ENCODE data around the gene CALR3. TPM values are rescaled to one million over a fixed set of nuclear protein-coding genes. Genes with fewer than 3 reads are reported as not detected.

Gene CALR3
- total RNA-seq, 1 experiment from 2014 or later = not detected

GRCh38 chr19:16463991-16464575, 31.9 kb downstream of the CALR3 start:
- Histone ChIP-seq H3K27ac (ENCODE audit: low read length) (no peak overlapping the region), H3K27me3 (ENCODE audit: control insufficient read depth, insufficient read depth, low read length) (no peaks in the 10 kb centered on the region), H3K36me3 (ENCODE audit: control insufficient read depth, insufficient read depth, low read length) (no peaks in the 10 kb centered on the region), H3K4me3 (ENCODE audit: low read depth in 2 of 2, low read length in 2 of 2) (no peak overlapping the region), H3K4me1 (ENCODE audit: control insufficient read depth, insufficient read depth, low read length) (peaks cover 14% of the 10 kb centered on the region), H3K9me3 (ENCODE audit: control insufficient read depth, insufficient read depth, low read depth, low read length) (no peaks in the 10 kb centered on the region)
- no TSS peak for BruUV-seq (replicated peaks)
- ATAC-seq (peak; percentile 8; the same call in 1 of the 2 replicates), DNase-seq (ENCODE audit: low read depth, low spot score) (no peak)
- in situ Hi-C loops (cut with HindIII; ENCODE audit: low pct_unique_long_range_greater_than_20kb, low sequenced_read_pairs) (no loop called here), intact Hi-C loops (cut with micrococcal nuclease; ENCODE audit: unreplicated experiment) (no loop called here)
- TF ChIP-seq SIN3A (IDR thresholded peaks at IDR 0.05; ENCODE audit: borderline replicate concordance, insufficient read depth, low read depth, low read length) (no peak), REST (IDR thresholded peaks at IDR 0.05; ENCODE audit: insufficient read depth in 1 of 2, low read depth in 2 of 2, low read length in 1 of 2) (no peak), TCF7L2 (IDR thresholded peaks at IDR 0.05; ENCODE audit: low read depth, low read length) (no peak), POLR2AphosphoS5 (IDR thresholded peaks at IDR 0.05; ENCODE audit: low read depth, low read length) (no peak)
- TF ChIP-seq, protein P1, sequence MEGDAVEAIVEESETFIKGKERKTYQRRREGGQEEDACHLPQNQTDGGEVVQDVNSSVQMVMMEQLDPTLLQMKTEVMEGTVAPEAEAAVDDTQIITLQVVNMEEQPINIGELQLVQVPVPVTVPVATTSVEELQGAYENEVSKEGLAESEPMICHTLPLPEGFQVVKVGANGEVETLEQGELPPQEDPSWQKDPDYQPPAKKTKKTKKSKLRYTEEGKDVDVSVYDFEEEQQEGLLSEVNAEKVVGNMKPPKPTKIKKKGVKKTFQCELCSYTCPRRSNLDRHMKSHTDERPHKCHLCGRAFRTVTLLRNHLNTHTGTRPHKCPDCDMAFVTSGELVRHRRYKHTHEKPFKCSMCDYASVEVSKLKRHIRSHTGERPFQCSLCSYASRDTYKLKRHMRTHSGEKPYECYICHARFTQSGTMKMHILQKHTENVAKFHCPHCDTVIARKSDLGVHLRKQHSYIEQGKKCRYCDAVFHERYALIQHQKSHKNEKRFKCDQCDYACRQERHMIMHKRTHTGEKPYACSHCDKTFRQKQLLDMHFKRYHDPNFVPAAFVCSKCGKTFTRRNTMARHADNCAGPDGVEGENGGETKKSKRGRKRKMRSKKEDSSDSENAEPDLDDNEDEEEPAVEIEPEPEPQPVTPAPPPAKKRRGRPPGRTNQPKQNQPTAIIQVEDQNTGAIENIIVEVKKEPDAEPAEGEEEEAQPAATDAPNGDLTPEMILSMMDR (IDR thresholded peaks at IDR 0.05) = no peak
- ChIA-PET POLR2A (no interaction called here), CTCF (no interaction called here)

- TF ChIP-seq, protein P1 (IDR thresholded peaks at IDR 0.05) = no peak
- TF ChIP-seq TCF7L2 (IDR thresholded peaks at IDR 0.05; ENCODE audit: low read depth, low read length) (no peak), POLR2AphosphoS5 (IDR thresholded peaks at IDR 0.05; ENCODE audit: low read depth, low read length) (no peak), REST (IDR thresholded peaks at IDR 0.05; ENCODE audit: insufficient read depth in 1 of 2, low read depth in 2 of 2, low read length in 1 of 2) (no peak), SIN3A (IDR thresholded peaks at IDR 0.05; ENCODE audit: borderline replicate concordance, insufficient read depth, low read depth, low read length) (no peak)
- in situ Hi-C loops (cut with HindIII; ENCODE audit: low pct_unique_long_range_greater_than_20kb, low sequenced_read_pairs) = no loop called here
- CTCF ChIA-PET = no interaction called here
Observed at GRCh38 chr19:16463341-16463990, 32.5 kb downstream of the CALR3 start.

More at GRCh38 chr19:16463341-16463990, 32.5 kb downstream of the CALR3 start:
- no TSS peak for BruUV-seq (replicated peaks)
- Histone ChIP-seq H3K27ac (ENCODE audit: low read length) (no peak overlapping the region), H3K27me3 (ENCODE audit: control insufficient read depth, insufficient read depth, low read length) (no peaks in the 10 kb centered on the region), H3K9me3 (ENCODE audit: control insufficient read depth, insufficient read depth, low read depth, low read length) (no peaks in the 10 kb centered on the region), H3K36me3 (ENCODE audit: control insufficient read depth, insufficient read depth, low read length) (no peaks in the 10 kb centered on the region), H3K4me1 (ENCODE audit: control insufficient read depth, insufficient read depth, low read length) (peaks cover 20% of the 10 kb centered on the region), H3K4me3 (ENCODE audit: low read depth in 2 of 2, low read length in 2 of 2) (no peak overlapping the region)
- POLR2A ChIA-PET = interaction anchor here (0.6 kb wide), 1 partner anchor 46 kb away, joined by 3 read pairs; no protein-coding TSS in a partner anchor
- ATAC-seq (no peak), DNase-seq (ENCODE audit: low read depth, low spot score) (no peak)
- intact Hi-C loops (cut with micrococcal nuclease; ENCODE audit: unreplicated experiment) = no loop called here

Data from Panc1 (cell line).